GM12878 (cell line): ENCODE data around the gene TMED5. TPM values are rescaled to one million over a fixed set of nuclear protein-coding genes. Genes with fewer than 3 reads are reported as not detected.
"Not testable (repeated sequence)": the region's sequence is repeated elsewhere in the genome, so short reads cannot be mapped to it uniquely, and the experiment has no call there.

Experiments
- ATAC-seq: fragments of 200-7000 bp; cut with Tn5 transposase; 3 replicates; pipeline ENCODE4 v1.9.1; 2020; ENCODE audit warnings: mild to moderate bottlenecking, moderate library complexity
- BruUV-seq: library from RNA; stranded (reverse); fragments of 400-500 nt; replicated peaks from 2 replicates; lab custom pipeline; 2021; lab: Mats Ljungman, UMichigan
- CTCF ChIA-PET: fragments of 300-600 bp; sonication (Branson Sonifier 250); formaldehyde crosslinking; extraction: SDS; loops from one replicate; lab custom pipeline; 2021; ENCODE audit warnings: inconsistent platforms; lab: Yijun Ruan, JAX
- POLR2A ChIA-PET: fragments of 350-600 bp; formaldehyde crosslinking; extraction: SDS; loops from one replicate; lab custom pipeline; 2021; ENCODE audit warnings: inconsistent platforms; lab: Charles Lee
- RAD21 ChIA-PET: fragments of 300-600 bp; sonication (Branson Sonifier 250); formaldehyde crosslinking; loops from one replicate; lab custom pipeline; 2023; ENCODE audit warnings: antibody characterized with exemption; ENCODE audit not compliant: unreplicated experiment; lab: Charles Lee
- SMC1A ChIA-PET: fragments of 300-600 bp; sonication (Branson Sonifier 250); formaldehyde crosslinking; loops from one replicate; lab custom pipeline; 2023; ENCODE audit not compliant: unreplicated experiment, uncharacterized antibody; lab: Charles Lee
- DNase-seq: peaks from one replicate; pipeline ENCODE4 v3.0.0-alpha.2; 2011; ENCODE audit warnings: low read depth, low spot score
- FAIRE-seq: peaks from 3 replicates; lab custom pipeline; 2011; peaks lifted over from hg19 to GRCh38; lab: Jason Lieb, UNC
- H2AFZ ChIP-seq: 2 replicates; pipeline ENCODE4 v1.6.0; 2011; ENCODE audit warnings: low read depth, low read length, control low read depth; ENCODE audit not compliant: control insufficient read depth
- H3K27ac ChIP-seq: 2 replicates; pipeline ENCODE4 v1.5.1; 2011; ENCODE audit warnings: control low read depth; ENCODE audit not compliant: control insufficient read depth, insufficient read depth
- H3K27me3 ChIP-seq, 2 experiments: replicated peaks in 1 of 2; 2 replicates each; pipeline versions ENCODE4 v1.6.0 to v1.6.1; 2011; ENCODE audit warnings: low read length in 1 of 2; ENCODE audit not compliant: control insufficient read depth in 2 of 2, insufficient read depth in 2 of 2
- H3K36me3 ChIP-seq, 2 experiments: 2 replicates each; pipeline ENCODE4 v1.5.1; 2011; ENCODE audit warnings: low read length in 1 of 2; ENCODE audit not compliant: control insufficient read depth in 2 of 2, insufficient read depth in 2 of 2
- H3K4me1 ChIP-seq: 2 replicates; pipeline ENCODE4 v1.6.1; 2011; ENCODE audit warnings: mild to moderate bottlenecking, low read length, moderate library complexity, mixed read lengths; ENCODE audit not compliant: control insufficient read depth, insufficient read depth
- H3K4me2 ChIP-seq: 2 replicates; pipeline ENCODE4 v1.6.0; 2011; ENCODE audit warnings: control low read depth; ENCODE audit not compliant: control insufficient read depth, insufficient read depth
- H3K4me3 ChIP-seq: fragments of 200-600 bp; sonication (generic); 2 replicates; pipeline ENCODE4 v1.5.1; 2016
- H3K79me2 ChIP-seq: 2 replicates; pipeline ENCODE4 v1.6.0; 2011; ENCODE audit warnings: low read length; ENCODE audit not compliant: control insufficient read depth, insufficient read depth
- H3K9ac ChIP-seq: 2 replicates; pipeline ENCODE4 v1.8.0; 2011; ENCODE audit warnings: low read length, control low read depth, mixed read lengths; ENCODE audit not compliant: control insufficient read depth, insufficient read depth
- H3K9me3 ChIP-seq: replicated peaks from 3 replicates; pipeline ENCODE4 v1.5.1; 2011; ENCODE audit warnings: mild to moderate bottlenecking, low read length; ENCODE audit not compliant: control insufficient read depth, insufficient read depth
- H4K20me1 ChIP-seq: 2 replicates; pipeline ENCODE4 v1.6.0; 2011; ENCODE audit not compliant: control insufficient read depth, insufficient read depth
- ESRRA ChIP-seq: IDR thresholded peaks from 2 replicates; pipeline ENCODE4 v1.6.1; 2012; ENCODE audit warnings: mild to moderate bottlenecking, low read length, improper control_type of control experiment
- POLR2AphosphoS2 ChIP-seq: IDR thresholded peaks from 2 replicates; pipeline ENCODE4 v1.6.1; 2011; ENCODE audit warnings: low read depth, mild to moderate bottlenecking, low read length, improper control_type of control experiment, moderate library complexity
- ZBTB40 ChIP-seq: fragments of 450-650 bp; IDR thresholded peaks from 2 replicates; pipeline ENCODE4 v1.6.1; 2016; ENCODE audit warnings: mild to moderate bottlenecking, moderate library complexity, borderline replicate concordance
- WGBS: methylation state at CpG from one replicate; pipeline ENCODE4 v1.1.6; 2016; ENCODE audit warnings: low lambda C conversion rate; ENCODE audit not compliant: insufficient replicate concordance, insufficient coverage; ENCODE audit errors: missing lambda C conversion rate; 5-methylcytosine and 5-hydroxymethylcytosine counted together
- in situ Hi-C: fragments of 300-500 bp; cut with MboI; formaldehyde crosslinking; loops from 9 replicates; pipeline ENCODE4 v1.14.3; 2018; ENCODE audit warnings: mixed read lengths
- intact Hi-C: fragments of 100-400 bp; cut with micrococcal nuclease; formaldehyde crosslinking; loops from one replicate; pipeline ENCODE4 v1.14.2; 2022; ENCODE audit not compliant: unreplicated experiment
- polyA plus RNA-seq, 11 experiments: library from polyadenylated mRNA; depleted of rRNA in 4 of 11; unstranded in 6 of 11; stranded (reverse) in 5 of 11; fragments of >200 nt; fragmentation: Nextera tagmentation in 4 of 11; fragmentation: Illumina TruSeq in 1 of 11; extraction: Ambion mirVana in 4 of 11; extraction: Trizol in 1 of 11; gene quantifications; 1 replicate in 1 of 11; 2 replicates in 10 of 11; pipeline versions ENCODE4 v1.2.1 to v1.2.3, GENCODE V29; 2011 to 2016; ENCODE audit warnings: inconsistent platforms in 2 of 11, missing spikeins in 2 of 11, low read depth in 1 of 11
- total RNA-seq, 4 experiments: library from RNA; depleted of rRNA in 3 of 4; stranded (reverse); fragments of >200 nt in 3 of 4; fragmentation: Illumina TruSeq in 1 of 4; extraction: Trizol in 1 of 4; gene quantifications; 2 replicates each; pipeline versions ENCODE4 v1.2.1 to v1.2.3, GENCODE V29; 2013 to 2021

Gene TMED5
- total and polyA plus RNA-seq, 10 of the 15 experiments (the other 5 are each of a cell fraction or from before 2014, with no cell fraction given) = 18.5 to 80.6 (median 54.0) TPM

- TF ChIP-seq POLR2AphosphoS2 (no peak), ESRRA (no peak), ZBTB40 (no peak)
Measured at GRCh38 chr1:93167006-93167405, 13.2 kb downstream of the TMED5 start (continued).

- ChIA-PET POLR2A (interaction anchor here (0.6 kb wide), 2 partner anchors 39 to 145 kb away, joined by 3 read pairs; no protein-coding TSS in a partner anchor), CTCF (interaction anchor here (1.2 kb wide), 1 partner anchor 12 kb away, joined by 3 read pairs; no protein-coding TSS in a partner anchor)
- H4K20me1 ChIP-seq, SMC1A ChIA-PET, H3K4me1 ChIP-seq, RAD21 ChIA-PET, H3K27ac ChIP-seq, H2AFZ ChIP-seq, H3K4me2 ChIP-seq, BruUV-seq, H3K9ac ChIP-seq, H3K27me3 ChIP-seq, ATAC-seq, FAIRE-seq, H3K36me3 ChIP-seq, DNase-seq, H3K4me3 ChIP-seq, intact Hi-C loops, in situ Hi-C loops: not testable (repeated sequence)
- H3K9me3 ChIP-seq = peaks cover 14% of the 10 kb centered on the region; the same call in 2 of the 3 replicates
- H3K79me2 ChIP-seq = peaks cover 75% of the 10 kb centered on the region
- WGBS = 100% methylated on average over 1 of the region's 1 CpG
Measured at GRCh38 chr1:93165895-93166294, 14.3 kb downstream of the TMED5 start.
